Smooth muscle cell (in vitro differentiated cells): ENCODE results near the gene MBD3. TPM values are rescaled to one million over a fixed set of nuclear protein-coding genes. Genes with fewer than 3 reads are reported as not detected.

Experiments
- DNase-seq: peaks from one replicate; lab custom pipeline; 2025; ENCODE audit not compliant: unreplicated experiment; lab: John Stamatoyannopoulos, UW
- H2AFZ ChIP-seq: fragments of 200-600 bp; sonication (generic); 2 replicates; pipeline ENCODE4 v1.6.0; 2016; ENCODE audit warnings: antibody characterized with exemption, low read depth, mild to moderate bottlenecking
- H3F3A ChIP-seq: fragments of 200-600 bp; sonication (generic); 2 replicates; pipeline ENCODE4 v1.6.0; 2017; ENCODE audit warnings: antibody characterized with exemption, low read depth
- H3K27ac ChIP-seq: fragments of 200-600 bp; sonication (generic); 2 replicates; pipeline ENCODE4 v1.5.1; 2016; ENCODE audit warnings: low read depth, mild to moderate bottlenecking
- H3K27me3 ChIP-seq: fragments of 200-600 bp; sonication (generic); 2 replicates; pipeline ENCODE4 v1.6.1; 2016; ENCODE audit warnings: low read depth, mild to moderate bottlenecking
- H3K36me3 ChIP-seq: fragments of 200-600 bp; sonication (generic); 2 replicates; pipeline ENCODE4 v1.5.1; 2016; ENCODE audit warnings: low read depth
- H3K4me1 ChIP-seq: fragments of 200-600 bp; sonication (generic); 2 replicates; pipeline ENCODE4 v1.5.1; 2016; ENCODE audit warnings: low read depth
- H3K4me2 ChIP-seq: fragments of 200-600 bp; sonication (generic); 2 replicates; pipeline ENCODE4 v1.6.0; 2016; ENCODE audit warnings: mild to moderate bottlenecking
- H3K4me3 ChIP-seq: fragments of 200-600 bp; sonication (generic); 2 replicates; pipeline ENCODE4 v1.5.1; 2016; ENCODE audit warnings: mild to moderate bottlenecking
- H3K79me2 ChIP-seq: fragments of 200-600 bp; sonication (generic); 2 replicates; pipeline ENCODE4 v1.6.0; 2016; ENCODE audit warnings: low read depth, mild to moderate bottlenecking
- H3K9ac ChIP-seq: fragments of 200-600 bp; sonication (generic); 2 replicates; pipeline ENCODE4 v1.6.0; 2016; ENCODE audit warnings: low read depth
- H3K9me3 ChIP-seq: fragments of 200-600 bp; sonication (generic); replicated peaks from 2 replicates; pipeline ENCODE4 v1.5.1; 2016; ENCODE audit warnings: low read depth
- H4K20me1 ChIP-seq: fragments of 200-600 bp; sonication (generic); 2 replicates; pipeline ENCODE4 v1.6.0; 2016; ENCODE audit warnings: low read depth
- CTCF ChIP-seq: fragments of 200-600 bp; sonication (generic); IDR thresholded peaks from 2 replicates; pipeline ENCODE4 v1.5.1; 2017; ENCODE audit warnings: borderline replicate concordance, mild to moderate bottlenecking, antibody characterized with exemption; ENCODE audit not compliant: insufficient read depth, poor library complexity, severe bottlenecking
- WGBS: methylation state at CpG from one replicate; pipeline ENCODE4 v1.1.7; 2016; ENCODE audit warnings: low lambda C conversion rate; 5-methylcytosine and 5-hydroxymethylcytosine counted together
- polyA plus RNA-seq: library from polyadenylated mRNA; unstranded; fragments of >200 nt; fragmentation: Nextera tagmentation; extraction: Ambion mirVana; gene quantifications from 2 replicates; pipeline ENCODE4 v1.2.1, GENCODE V29; 2016
- total RNA-seq: library from RNA; depleted of rRNA; stranded (reverse); fragments of >200 nt; gene quantifications from 2 replicates; pipeline ENCODE4 v1.2.3, GENCODE V29; 2014

Gene MBD3
- total and polyA plus RNA-seq, 2 experiments from 2014 or later, result 40.3 to 47.3 TPM

GRCh38 chr19:1632462-1633268 is 40.0 kb upstream of the MBD3 start:
- no peak for DNase-seq
- WGBS, result 98% methylated on average over 24 of the region's 26 CpGs
- Histone ChIP-seq H3K36me3 (no peaks in the 10 kb centered on the region), H3K27ac (no peak overlapping the region), H3K9ac (no peak overlapping the region), H3K79me2 (peaks cover 34% of the 10 kb centered on the region), H3K9me3 (no peaks in the 10 kb centered on the region), H3F3A (no peaks in the 10 kb centered on the region), H3K27me3 (no peaks in the 10 kb centered on the region), H3K4me2 (no peak overlapping the region), H2AFZ (no peak overlapping the region), H4K20me1 (peaks cover 85% of the 10 kb centered on the region), H3K4me1 (no peaks in the 10 kb centered on the region), H3K4me3 (no peak overlapping the region)
- no peak for TF ChIP-seq CTCF

GRCh38 chr19:1631557-1632100 is 39.0 kb upstream of the MBD3 start:
- WGBS, result 95% methylated on average over 31 of the region's 31 CpGs
- no peak overlapping the region for H3K27ac ChIP-seq

GRCh38 chr19:1630811-1631210 is 38.1 kb upstream of the MBD3 start:
- peaks cover 17% of the 10 kb centered on the region for H3K79me2 ChIP-seq
- H3K27me3 ChIP-seq, result no peaks in the 10 kb centered on the region
- no peaks in the 10 kb centered on the region for H3K4me1 ChIP-seq
- no peak overlapping the region for H3K9ac ChIP-seq
- no peak overlapping the region for H2AFZ ChIP-seq
- H4K20me1 ChIP-seq, result peaks cover 73% of the 10 kb centered on the region
- H3K4me2 ChIP-seq, result no peak overlapping the region
- DNase-seq, result no peak
- no peak overlapping the region for H3K27ac ChIP-seq
- H3K9me3 ChIP-seq, result no peaks in the 10 kb centered on the region
- TF ChIP-seq CTCF, result no peak
- 95% methylated on average over 12 of the region's 17 CpGs for WGBS
- H3K36me3 ChIP-seq, result no peaks in the 10 kb centered on the region
- no peak overlapping the region for H3K4me3 ChIP-seq
- no peaks in the 10 kb centered on the region for H3F3A ChIP-seq

More at GRCh38 chr19:1631557-1632100, 39.0 kb upstream of the MBD3 start:
- DNase-seq, result no peak
- Histone ChIP-seq H3K9ac (no peak overlapping the region), H3K9me3 (no peaks in the 10 kb centered on the region), H3F3A (no peaks in the 10 kb centered on the region), H4K20me1 (peaks cover 80% of the 10 kb centered on the region), H3K4me2 (no peak overlapping the region), H3K27me3 (no peaks in the 10 kb centered on the region), H3K79me2 (peaks cover 23% of the 10 kb centered on the region), H2AFZ (no peak overlapping the region), H3K4me1 (no peaks in the 10 kb centered on the region), H3K4me3 (no peak overlapping the region), H3K36me3 (no peaks in the 10 kb centered on the region)
- TF ChIP-seq CTCF, result no peak

- no peaks in the 10 kb centered on the region for H3K27me3 ChIP-seq
- H3K36me3 ChIP-seq, result no peaks in the 10 kb centered on the region
- H3K4me2 ChIP-seq, result no peak overlapping the region
- H3K4me3 ChIP-seq, result no peak overlapping the region
- no peak for DNase-seq
- H3K27ac ChIP-seq, result no peak overlapping the region
- peaks cover 9% of the 10 kb centered on the region for H3K79me2 ChIP-seq
- H2AFZ ChIP-seq, result no peak overlapping the region
- H3K9me3 ChIP-seq, result no peaks in the 10 kb centered on the region
- TF ChIP-seq CTCF, result no peak
- H3F3A ChIP-seq, result no peaks in the 10 kb centered on the region
- no peak overlapping the region for H3K9ac ChIP-seq
- no peaks in the 10 kb centered on the region for H3K4me1 ChIP-seq
- H4K20me1 ChIP-seq, result peaks cover 65% of the 10 kb centered on the region
- 97% methylated on average over 20 of the region's 20 CpGs for WGBS
Observed at GRCh38 chr19:1630012-1630411, 37.3 kb upstream of the MBD3 start.
